ENCODE results near the gene LPIN3.

LPIN3 gene

DNA sequence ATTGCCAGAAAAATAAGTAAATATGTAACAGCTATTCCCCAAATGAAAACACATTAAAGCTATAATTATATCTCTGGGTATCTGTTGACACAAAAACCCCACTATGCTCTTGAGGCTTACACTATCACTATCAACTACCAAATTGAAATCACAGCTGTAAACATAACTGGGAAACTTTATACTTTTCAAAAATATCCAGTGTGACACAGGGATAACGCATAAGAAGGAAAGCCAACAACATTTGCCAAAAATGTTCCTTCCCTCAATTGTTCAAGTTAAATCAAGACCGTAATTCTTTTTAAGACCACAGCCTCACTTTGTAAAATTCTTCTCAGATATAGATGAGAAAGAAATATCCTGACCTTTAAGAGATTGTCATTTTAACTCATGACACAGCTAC, 26.2 kb upstream of the LPIN3 start:
- H3K9me3 ChIP-seq (ENCODE audit: control insufficient read depth, insufficient read depth, low read length), result no peaks in the 10 kb centered on the region
- no peak overlapping the region for H3K9ac ChIP-seq (ENCODE audit: low read depth, low read length)
- peaks cover 7% of the 10 kb centered on the region for H3K4me1 ChIP-seq (ENCODE audit: insufficient read depth, low read length)
- no peaks in the 10 kb centered on the region for H3K36me3 ChIP-seq (ENCODE audit: insufficient read depth, low read length)

DNA sequence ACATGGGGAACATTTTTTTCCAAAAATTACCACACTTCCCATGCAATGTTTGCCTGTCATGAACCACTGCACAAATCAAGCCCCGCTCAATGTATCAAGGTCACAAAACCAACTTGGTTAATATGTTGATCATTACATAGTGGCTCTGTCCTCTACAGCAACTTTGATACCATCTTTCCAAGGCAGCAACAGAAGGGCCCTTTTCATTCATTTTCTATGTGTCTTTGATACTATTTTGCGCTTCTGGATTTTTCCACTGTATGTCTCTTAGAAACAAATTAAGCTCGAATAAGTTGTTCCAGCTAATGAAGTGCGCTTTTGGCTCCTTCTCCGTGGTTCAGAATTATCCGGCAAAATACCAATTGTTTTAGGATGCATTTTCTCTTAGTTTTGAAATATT, 24.6 kb upstream of the LPIN3 start:
- H3K36me3 ChIP-seq (ENCODE audit: insufficient read depth, low read length), result no peaks in the 10 kb centered on the region
- peaks cover 7% of the 10 kb centered on the region for H3K4me1 ChIP-seq (ENCODE audit: insufficient read depth, low read length)
- H3K9ac ChIP-seq (ENCODE audit: low read depth, low read length), result no peak overlapping the region
- no peaks in the 10 kb centered on the region for H3K9me3 ChIP-seq (ENCODE audit: control insufficient read depth, insufficient read depth, low read length)

DNA sequence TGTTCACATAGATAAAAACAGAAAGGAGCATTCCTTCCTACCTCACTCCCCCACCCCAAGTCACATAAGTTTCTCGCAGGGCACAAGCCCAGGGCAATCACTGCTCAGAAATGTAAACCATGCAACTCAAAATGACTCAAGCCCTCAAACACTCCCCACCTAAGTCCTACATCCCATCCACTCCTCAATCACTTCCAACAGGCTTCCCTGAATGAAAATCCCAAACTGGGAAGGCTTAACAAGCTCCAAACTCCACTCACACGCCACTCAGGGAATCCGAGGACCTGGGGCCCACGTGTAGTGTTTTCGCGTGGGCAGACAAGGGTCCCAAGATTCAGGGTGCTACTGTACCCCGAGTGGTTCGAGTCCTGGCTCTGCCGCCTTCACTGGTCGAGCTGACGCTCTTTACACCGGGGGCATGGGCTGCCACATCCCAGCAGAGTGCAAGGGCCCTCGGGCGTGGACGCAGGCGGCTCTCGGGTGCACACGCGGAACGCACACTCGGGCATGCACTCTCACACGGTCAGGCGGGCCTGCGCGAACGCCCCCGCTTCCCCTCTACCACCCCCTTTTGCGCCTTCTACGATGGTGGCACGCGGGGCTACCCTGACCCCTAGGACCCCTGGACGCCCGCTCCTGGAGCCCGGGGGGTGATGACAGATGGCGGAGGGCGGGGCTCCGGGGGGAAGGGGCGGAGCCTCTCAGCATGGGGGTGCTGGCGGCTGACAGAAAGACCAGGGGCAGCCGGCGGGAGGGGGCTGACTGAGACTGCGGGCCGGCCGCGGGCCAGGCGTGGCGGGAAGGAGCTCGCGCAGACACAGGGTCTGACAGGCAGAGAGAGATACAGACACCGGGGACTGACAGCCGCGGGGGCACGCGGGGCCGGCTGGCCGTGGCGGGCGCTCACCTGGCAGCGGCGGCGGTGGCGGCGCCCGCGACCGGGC, 23.7 kb upstream of the LPIN3 start:
- Histone ChIP-seq H3K9me3 (ENCODE audit: control insufficient read depth, insufficient read depth, low read length) (no peaks in the 10 kb centered on the region), H3K4me1 (ENCODE audit: insufficient read depth, low read length) (peaks cover 7% of the 10 kb centered on the region), H3K9ac (ENCODE audit: low read depth, low read length) (peak overlapping the region; percentile 70), H3K36me3 (ENCODE audit: insufficient read depth, low read length) (no peaks in the 10 kb centered on the region)

DNA sequence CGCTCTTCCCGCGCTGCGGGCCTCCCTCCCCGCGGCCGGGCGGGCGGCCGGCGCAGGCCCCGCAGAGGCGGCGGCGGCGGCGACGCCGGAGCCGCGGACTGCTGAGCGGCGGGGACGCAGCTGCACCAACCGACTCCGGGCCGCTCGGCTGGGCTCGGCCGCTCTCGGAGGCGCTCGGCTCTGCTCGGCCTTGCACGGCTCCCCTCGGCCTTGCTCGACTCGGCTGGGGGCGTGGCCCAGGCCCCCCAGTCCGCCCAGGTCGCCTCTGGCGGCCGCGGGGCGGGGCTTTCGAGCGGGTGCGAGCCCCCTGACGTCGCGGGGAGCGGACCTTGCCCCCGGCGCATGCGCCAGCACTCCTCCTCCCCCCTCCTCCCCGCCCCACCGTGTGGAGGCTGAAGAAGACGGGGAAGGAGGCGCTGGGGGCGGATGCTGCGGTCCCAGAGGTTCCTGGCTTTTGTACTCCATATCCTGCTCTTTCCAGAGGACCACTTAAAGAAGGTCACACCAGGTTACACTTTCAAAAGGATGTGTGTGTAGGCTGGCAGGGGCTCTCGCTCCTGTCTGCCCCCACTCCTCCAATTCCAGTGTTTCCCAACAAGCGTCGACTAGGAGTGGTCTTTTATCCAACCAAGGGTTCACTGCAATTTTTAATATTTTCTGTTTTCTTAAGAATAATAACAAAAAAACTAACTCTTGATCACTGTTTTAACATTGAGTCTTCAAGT, 22.9 kb upstream of the LPIN3 start, which contains the start of gene ZHX3:
Gene ZHX3, minus strand, starts transcription at position 186 of the 725 bp plus-strand sequence. CDS start 112,815 bp downstream, outside the sequence.
- H3K4me1 ChIP-seq (ENCODE audit: insufficient read depth, low read length), result peaks cover 7% of the 10 kb centered on the region
- H3K9me3 ChIP-seq (ENCODE audit: control insufficient read depth, insufficient read depth, low read length), result no peaks in the 10 kb centered on the region
- no peaks in the 10 kb centered on the region for H3K36me3 ChIP-seq (ENCODE audit: insufficient read depth, low read length)
- H3K9ac ChIP-seq (ENCODE audit: low read depth, low read length), result peak within 1 kb of the TSS; percentile 70

DNA sequence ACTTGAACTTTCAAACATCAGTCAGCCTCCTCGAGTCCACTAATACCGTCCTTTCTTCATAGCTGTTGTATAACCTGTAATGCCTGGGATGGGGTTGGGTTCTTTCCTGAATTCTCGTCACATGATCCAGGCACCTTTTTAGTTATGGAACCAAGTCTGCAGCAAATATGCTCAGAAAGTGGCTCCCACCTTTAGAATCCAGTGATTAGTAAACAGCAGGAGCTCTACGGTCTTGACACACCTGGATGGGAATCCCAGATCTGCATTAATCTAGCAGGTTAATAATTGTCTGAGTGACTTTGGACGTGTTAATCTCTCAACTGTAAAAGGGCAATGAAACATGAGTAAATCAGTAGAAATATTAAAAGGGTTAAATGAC, 22.4 kb upstream of the LPIN3 start:
- peak overlapping the region; percentile 60 for H3K9ac ChIP-seq (ENCODE audit: low read depth, low read length)
- no peaks in the 10 kb centered on the region for H3K9me3 ChIP-seq (ENCODE audit: control insufficient read depth, insufficient read depth, low read length)
- no peaks in the 10 kb centered on the region for H3K36me3 ChIP-seq (ENCODE audit: insufficient read depth, low read length)
- peaks cover 7% of the 10 kb centered on the region for H3K4me1 ChIP-seq (ENCODE audit: insufficient read depth, low read length)

DNA sequence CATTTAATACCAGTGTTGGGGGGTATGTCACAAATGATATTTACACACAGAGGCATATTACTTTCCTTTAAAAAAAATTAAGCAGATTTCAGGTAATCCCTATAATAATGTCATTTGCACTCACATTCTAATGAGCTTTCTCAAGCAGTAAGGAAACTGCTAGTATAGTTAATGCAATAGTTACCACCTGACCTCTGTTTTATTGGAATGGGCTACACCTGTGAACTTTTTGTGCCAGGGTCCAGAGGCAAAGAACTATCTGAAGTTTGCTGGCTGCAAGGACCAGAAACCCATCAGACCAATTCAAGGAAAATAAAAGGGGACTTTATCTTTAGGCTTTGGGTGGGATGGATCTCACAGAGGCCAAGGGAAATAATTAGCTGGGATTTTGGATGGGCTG, 20.2 kb upstream of the LPIN3 start:
- peaks cover 7% of the 10 kb centered on the region for H3K4me1 ChIP-seq (ENCODE audit: insufficient read depth, low read length)
- H3K36me3 ChIP-seq (ENCODE audit: insufficient read depth, low read length), result no peaks in the 10 kb centered on the region
- no peak overlapping the region for H3K9ac ChIP-seq (ENCODE audit: low read depth, low read length)
- H3K9me3 ChIP-seq (ENCODE audit: control insufficient read depth, insufficient read depth, low read length), result no peaks in the 10 kb centered on the region

DNA sequence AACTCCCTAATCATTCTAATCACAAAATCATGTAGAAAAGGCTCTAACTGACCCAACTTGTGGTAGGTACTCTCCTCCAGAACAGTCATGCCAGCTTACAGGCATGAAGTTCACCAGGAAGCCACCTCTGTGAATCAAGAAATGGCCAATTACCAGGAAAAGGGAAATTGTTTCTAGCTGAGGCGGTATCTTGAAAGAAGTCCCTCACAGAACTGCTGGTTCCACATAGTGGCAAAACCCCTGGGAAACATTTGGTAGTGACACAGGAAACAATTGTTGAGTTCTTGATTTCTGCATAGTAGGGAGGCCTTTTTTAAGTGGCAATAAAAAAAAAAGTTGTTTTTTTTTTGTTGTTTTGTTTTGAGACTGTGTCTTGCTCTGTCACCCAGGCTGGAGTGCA, 19.6 kb upstream of the LPIN3 start:
- Histone ChIP-seq H3K4me1 (ENCODE audit: insufficient read depth, low read length) (peaks cover 5% of the 10 kb centered on the region), H3K36me3 (ENCODE audit: insufficient read depth, low read length) (no peaks in the 10 kb centered on the region)

DNA sequence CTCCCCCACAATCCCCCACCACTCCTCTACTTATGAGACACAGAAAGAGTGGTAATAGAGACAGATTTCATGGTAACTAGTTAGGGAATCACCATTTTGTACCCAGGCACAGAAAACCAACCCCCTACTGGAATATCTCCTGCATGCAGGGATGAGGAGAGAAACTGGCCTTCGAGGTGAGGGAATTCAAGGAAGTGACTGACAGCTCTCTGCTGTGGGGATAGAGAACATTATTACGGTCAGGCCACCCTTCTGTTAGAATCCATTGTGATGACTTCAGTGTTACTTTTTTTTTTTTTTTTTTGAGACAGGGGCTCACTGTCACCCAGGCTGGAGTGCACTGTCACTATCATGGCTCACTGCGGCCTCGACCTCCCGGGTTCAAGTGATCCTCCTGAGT, 13.4 kb upstream of the LPIN3 start:
- Histone ChIP-seq H3K9me3 (ENCODE audit: control insufficient read depth, insufficient read depth, low read length) (no peaks in the 10 kb centered on the region), H3K9ac (ENCODE audit: low read depth, low read length) (no peak overlapping the region), H3K4me1 (ENCODE audit: insufficient read depth, low read length) (no peaks in the 10 kb centered on the region; the same call in 1 of the 2 replicates), H3K36me3 (ENCODE audit: insufficient read depth, low read length) (no peaks in the 10 kb centered on the region)

More for the DNA sequence above, 19.6 kb upstream of the LPIN3 start:
- H3K9me3 ChIP-seq (ENCODE audit: control insufficient read depth, insufficient read depth, low read length), result no peaks in the 10 kb centered on the region
- H3K9ac ChIP-seq (ENCODE audit: low read depth, low read length), result no peak overlapping the region

DNA sequence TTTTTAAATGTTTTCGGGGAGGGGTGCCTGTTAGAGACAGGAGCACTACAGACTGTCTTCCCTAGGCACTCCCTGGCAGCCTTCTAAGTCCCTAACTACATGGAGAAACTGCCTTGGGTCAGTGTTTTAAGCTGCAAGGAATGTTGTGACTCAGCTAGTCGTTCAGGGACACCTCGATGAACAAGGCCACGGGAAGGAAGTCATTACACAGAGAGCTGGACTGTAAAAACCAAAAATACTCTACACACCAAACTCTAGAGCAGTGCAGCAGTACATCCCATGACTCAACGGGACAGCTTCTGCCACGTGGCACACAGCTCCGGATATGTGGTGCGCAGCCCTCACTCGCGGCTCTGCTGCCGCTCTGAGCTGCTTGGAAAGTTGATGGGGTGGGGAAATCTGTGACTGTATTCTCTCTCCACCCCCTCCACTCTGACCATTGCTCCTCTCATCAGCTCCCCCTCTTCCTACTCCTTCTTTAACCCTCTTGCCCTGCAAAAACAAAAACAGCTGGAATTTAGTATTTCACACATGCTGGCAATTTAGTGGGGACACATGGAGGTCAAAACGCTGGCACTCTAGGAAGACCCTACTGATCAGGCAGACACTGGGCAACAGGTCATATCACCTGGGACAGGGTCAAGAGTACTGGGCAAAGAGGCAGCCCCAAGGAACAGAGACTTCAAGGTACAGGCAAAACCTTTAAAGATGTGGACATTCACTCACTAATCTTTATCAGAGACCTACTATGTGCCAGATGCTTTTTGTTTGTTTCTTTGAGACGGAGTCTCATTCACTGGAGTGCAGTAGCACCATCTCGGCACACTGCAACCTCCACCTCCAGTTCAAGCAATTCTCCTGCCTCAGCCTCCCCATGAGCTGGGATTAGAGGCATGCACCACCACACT, 10.9 kb upstream of the LPIN3 start:
- Histone ChIP-seq H3K36me3 (ENCODE audit: insufficient read depth, low read length) (no peaks in the 10 kb centered on the region), H3K9ac (ENCODE audit: low read depth, low read length) (no peak overlapping the region; the same call in 1 of the 2 replicates), H3K9me3 (ENCODE audit: control insufficient read depth, insufficient read depth, low read length) (no peaks in the 10 kb centered on the region), H3K4me1 (ENCODE audit: insufficient read depth, low read length) (no peaks in the 10 kb centered on the region; the same call in 1 of the 2 replicates)

DNA sequence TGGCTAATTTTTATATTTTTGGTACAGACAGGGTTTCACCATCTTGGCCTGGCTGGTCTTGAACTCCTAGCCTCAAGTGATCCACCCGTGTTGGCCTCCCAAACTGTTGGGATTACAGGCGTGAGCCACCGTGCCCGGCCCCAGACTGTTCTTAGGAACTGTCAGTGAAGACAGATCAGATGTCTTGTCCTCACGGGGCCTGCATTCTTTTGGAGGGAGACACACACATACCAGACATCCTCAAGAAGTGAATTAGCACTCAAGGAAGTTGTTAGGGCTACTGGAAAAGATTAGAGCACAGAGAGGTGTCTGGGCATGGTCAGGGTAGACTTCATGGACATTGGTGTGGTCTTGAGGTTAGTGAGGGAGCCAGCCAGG, 10.3 kb upstream of the LPIN3 start:
- H3K9me3 ChIP-seq (ENCODE audit: control insufficient read depth, insufficient read depth, low read length), result no peaks in the 10 kb centered on the region
- H3K36me3 ChIP-seq (ENCODE audit: insufficient read depth, low read length), result no peaks in the 10 kb centered on the region
- no peaks in the 10 kb centered on the region; the same call in 1 of the 2 replicates for H3K4me1 ChIP-seq (ENCODE audit: insufficient read depth, low read length)
- H3K9ac ChIP-seq (ENCODE audit: low read depth, low read length), result no peak overlapping the region

DNA sequence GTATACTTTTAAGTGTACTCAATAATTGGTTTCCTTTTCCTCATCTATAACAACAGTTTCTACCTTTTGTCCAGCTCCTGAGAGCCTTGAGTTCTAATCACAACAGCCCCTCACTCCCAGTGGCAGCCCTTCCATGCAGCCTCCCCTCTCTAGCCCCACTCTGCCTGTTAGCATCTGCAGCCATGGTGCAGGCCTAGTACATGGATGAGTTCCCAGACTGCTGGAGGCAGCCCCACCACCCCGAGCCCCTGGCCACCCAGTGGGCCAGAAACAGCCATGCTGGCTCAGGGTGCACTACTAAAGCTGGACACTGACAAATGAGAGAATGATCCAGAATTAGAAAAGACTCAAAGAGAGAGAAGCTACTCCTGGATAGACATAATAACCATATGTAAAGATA, 9.7 kb upstream of the LPIN3 start:
- Histone ChIP-seq H3K9me3 (ENCODE audit: control insufficient read depth, insufficient read depth, low read length) (no peaks in the 10 kb centered on the region), H3K4me1 (ENCODE audit: insufficient read depth, low read length) (no peaks in the 10 kb centered on the region; the same call in 1 of the 2 replicates), H3K9ac (ENCODE audit: low read depth, low read length) (no peak overlapping the region), H3K36me3 (ENCODE audit: insufficient read depth, low read length) (no peaks in the 10 kb centered on the region)

DNA sequence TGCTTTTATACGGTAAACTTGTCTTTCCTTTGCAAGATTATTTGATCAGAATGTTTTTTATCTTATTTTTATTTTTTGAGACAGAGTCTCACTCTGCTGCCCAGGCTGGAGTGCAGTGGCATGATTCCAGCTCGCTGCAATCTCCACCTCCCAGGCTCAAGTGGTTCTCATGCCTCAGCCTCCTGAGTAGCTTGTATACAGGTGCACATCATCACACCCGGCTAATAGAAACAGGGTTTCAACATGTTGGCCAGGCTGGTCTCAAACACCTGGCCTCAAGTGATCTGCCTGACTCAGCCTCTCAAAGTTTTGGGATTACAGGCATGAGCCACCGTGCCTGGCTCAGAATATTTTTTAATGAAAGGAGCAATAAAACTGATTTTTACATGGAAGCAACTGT, 8.9 kb upstream of the LPIN3 start:
- Histone ChIP-seq H3K9ac (ENCODE audit: low read depth, low read length) (no peak overlapping the region), H3K4me1 (ENCODE audit: insufficient read depth, low read length) (no peaks in the 10 kb centered on the region; the same call in 1 of the 2 replicates), H3K9me3 (ENCODE audit: control insufficient read depth, insufficient read depth, low read length) (no peaks in the 10 kb centered on the region), H3K36me3 (ENCODE audit: insufficient read depth, low read length) (no peaks in the 10 kb centered on the region)

DNA sequence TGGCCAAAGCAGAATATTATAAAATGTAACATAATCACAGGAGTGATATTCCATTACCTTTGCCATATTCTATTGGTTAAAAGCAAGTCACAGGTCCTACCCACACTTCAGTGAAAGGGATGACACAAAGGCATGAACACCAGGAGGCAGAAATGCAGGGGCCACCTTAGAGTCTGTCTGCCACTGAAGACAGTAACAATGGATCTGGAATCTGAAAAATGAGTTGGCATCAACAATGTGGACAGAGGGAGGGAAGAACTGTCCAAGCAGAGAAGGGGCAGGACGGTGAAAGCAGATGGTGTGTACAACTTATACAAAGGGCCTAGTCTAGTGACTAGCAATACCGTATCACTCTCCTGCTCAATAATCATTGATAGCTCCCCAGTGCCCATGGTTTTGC, 6.6 kb upstream of the LPIN3 start:
- Histone ChIP-seq H3K9ac (ENCODE audit: low read depth, low read length) (no peak overlapping the region), H3K9me3 (ENCODE audit: control insufficient read depth, insufficient read depth, low read length) (no peaks in the 10 kb centered on the region), H3K4me1 (ENCODE audit: insufficient read depth, low read length) (no peaks in the 10 kb centered on the region; the same call in 1 of the 2 replicates), H3K36me3 (ENCODE audit: insufficient read depth, low read length) (no peaks in the 10 kb centered on the region)

All from ES-I3 (cell line).